ENCODE measurements around the gene MRPL33. TPM values are rescaled to one million over a fixed set of nuclear protein-coding genes. Genes with fewer than 3 reads are reported as not detected.
"Not testable (repeated sequence)": the region's sequence is repeated elsewhere in the genome, so short reads cannot be mapped to it uniquely, and the experiment has no call there.

The MRPL33 gene
- total and polyA plus RNA-seq, 2 of the 13 experiments (the other 11 are each of a cell fraction or from before 2014, with no cell fraction given): 69.7 to 218 TPM

DNA sequence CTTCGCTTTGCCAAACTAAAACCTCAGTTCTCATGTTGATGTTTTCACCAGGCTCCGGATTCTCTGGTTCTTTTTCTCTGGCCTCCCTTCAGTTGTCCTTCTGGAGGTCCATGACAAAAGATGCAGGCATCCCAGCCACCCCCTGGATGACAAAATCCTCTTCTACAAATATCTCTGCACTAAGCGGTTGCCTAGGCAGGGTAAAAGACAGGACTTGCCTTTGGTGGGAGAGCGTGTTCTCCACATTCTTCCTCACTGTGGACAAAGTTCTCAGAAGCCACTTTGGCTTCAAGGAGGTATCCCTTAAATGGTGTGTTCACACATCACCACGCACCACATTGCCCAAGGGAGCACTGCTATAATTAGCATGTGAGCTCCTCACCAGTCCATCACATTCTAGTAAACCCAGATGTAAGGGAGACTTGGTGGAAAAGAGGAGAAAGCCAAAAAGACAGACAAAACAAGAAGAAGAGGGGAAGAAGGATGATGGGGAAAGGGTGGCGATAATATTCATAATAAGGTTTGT lies 23.6 kb upstream of the MRPL33 start (continued):
- TF ChIP-seq NFATC3 (CRISPR knock-in tag; IDR thresholded peaks at IDR 0.05) (no peak), ATF7-NPFF (CRISPR knock-in tag; IDR thresholded peaks at IDR 0.05; ENCODE audit: low read depth) (no peak)
- TF ChIP-seq, protein P1, sequence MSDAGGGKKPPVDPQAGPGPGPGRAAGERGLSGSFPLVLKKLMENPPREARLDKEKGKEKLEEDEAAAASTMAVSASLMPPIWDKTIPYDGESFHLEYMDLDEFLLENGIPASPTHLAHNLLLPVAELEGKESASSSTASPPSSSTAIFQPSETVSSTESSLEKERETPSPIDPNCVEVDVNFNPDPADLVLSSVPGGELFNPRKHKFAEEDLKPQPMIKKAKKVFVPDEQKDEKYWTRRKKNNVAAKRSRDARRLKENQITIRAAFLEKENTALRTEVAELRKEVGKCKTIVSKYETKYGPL (CRISPR knock-in tag; IDR thresholded peaks at IDR 0.05): no peak

DNA sequence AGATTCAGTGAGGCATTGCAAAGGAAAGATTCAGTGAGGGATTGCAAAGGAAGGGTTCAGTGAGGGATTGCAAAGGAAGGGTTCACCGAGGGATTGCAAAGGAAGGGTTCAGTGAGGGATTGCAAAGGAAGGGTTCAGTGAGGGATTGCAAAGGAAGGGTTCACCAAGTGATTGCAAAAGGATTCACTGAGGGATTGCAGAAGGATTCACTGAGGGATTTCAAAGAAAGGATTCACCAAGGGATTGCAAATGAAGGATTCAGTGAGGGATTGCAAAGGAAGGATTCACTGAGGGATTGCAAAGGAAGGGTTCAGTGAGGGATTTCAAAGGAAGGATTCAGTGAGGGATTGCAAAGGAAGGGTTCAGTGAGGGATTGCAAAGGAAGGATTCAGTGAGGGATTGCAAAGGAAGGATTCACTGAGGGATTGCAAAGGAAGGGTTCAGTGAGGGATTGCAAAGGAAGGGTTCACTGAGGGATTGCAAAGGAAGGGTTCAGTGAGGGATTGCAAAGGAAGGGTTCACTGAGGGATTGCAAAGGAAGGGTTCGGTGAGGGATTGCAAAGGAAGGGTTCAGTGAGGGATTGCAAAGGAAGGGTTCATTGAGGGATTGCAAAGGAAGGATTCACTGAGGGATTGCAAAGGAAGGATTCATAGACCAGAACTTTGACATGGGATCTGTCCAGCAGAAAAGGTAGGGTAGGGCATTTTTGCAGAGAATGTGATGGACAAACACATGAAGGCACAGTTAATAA lies 22.5 kb upstream of the MRPL33 start:
- POLR2A ChIA-PET; H3K27ac ChIP-seq (ENCODE audit: extremely low read length, insufficient read depth, low read length); H3K27me3 ChIP-seq (ENCODE audit: control insufficient read depth in 1 of 2, insufficient read depth in 2 of 2, low read length in 2 of 2); in situ Hi-C loops (cut with HindIII; ENCODE audit: extremely low pct_ligation_motif_present, low pct_unique_long_range_greater_than_20kb); H4K20me1 ChIP-seq (ENCODE audit: insufficient read depth, low read length); H3K9ac ChIP-seq (ENCODE audit: insufficient read depth, low read depth, low read length); H3K79me2 ChIP-seq (ENCODE audit: insufficient read depth, low read length); BruUV-seq (replicated peaks); ATAC-seq; H3K4me2 ChIP-seq (ENCODE audit: low read depth, low read length); intact Hi-C loops (cut with micrococcal nuclease; ENCODE audit: unreplicated experiment); DNase-seq (ENCODE audit: low spot score); H3K36me3 ChIP-seq (replicated peaks in 1 of 2; ENCODE audit: control insufficient read depth in 1 of 2, insufficient read depth in 2 of 2, low read length in 2 of 2); H2AFZ ChIP-seq (ENCODE audit: low read length); H3K4me3 ChIP-seq (replicated peaks in 1 of 3; ENCODE audit: insufficient read depth in 1 of 3, low read depth in 2 of 3, low read length in 3 of 3); CTCF ChIA-PET (ENCODE audit: low intra/inter-chr PET ratio, low total read pairs); FAIRE-seq: not testable (repeated sequence)
- 90% methylated on average over 2 of the region's 2 CpGs for WGBS (ENCODE audit: low lambda C conversion rate)
- Histone ChIP-seq H3K9me3 (ENCODE audit: low read length) (peaks cover 14% of the 10 kb centered on the region), H3K4me1 (ENCODE audit: insufficient read depth, low read length) (peaks cover 60% of the 10 kb centered on the region)

DNA sequence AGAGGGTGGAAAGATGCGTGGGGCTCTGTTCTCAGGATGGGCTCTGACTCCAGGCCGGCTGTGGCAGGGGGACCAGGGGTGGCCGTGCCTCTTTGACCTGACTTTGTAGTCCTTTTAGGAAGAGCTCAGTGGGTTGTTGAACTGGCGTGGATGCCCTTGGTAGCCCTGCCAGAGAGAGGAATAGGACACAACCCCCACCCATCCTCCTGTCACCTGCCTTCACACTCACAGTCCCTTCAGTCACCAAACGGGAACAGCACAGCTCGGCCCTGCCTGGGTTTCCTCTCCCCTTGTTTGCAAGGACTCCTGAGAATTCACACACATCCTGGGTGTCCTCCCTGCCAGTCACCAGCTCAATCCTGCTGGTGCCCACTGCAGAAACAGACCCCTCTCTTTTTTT lies 20.1 kb upstream of the MRPL33 start:
- intact Hi-C loops (cut with micrococcal nuclease; ENCODE audit: unreplicated experiment) (loop anchor here (5.0 kb wide), 1 partner anchor 141 kb away; the partner anchor contains the start of genes BABAM2 and RBKS), in situ Hi-C loops (cut with HindIII; ENCODE audit: extremely low pct_ligation_motif_present, low pct_unique_long_range_greater_than_20kb) (loop anchor here (5.0 to 10.0 kb wide), 2 partner anchors 44 to 643 kb away; partner anchors contain the start of gene FOSL2)
- H3K4me1 ChIP-seq (ENCODE audit: insufficient read depth, low read length): peaks cover 65% of the 10 kb centered on the region
- peaks cover 3% of the 10 kb centered on the region; the same call in 1 of the 2 replicates for H4K20me1 ChIP-seq (ENCODE audit: insufficient read depth, low read length)
- no peak for DNase-seq (ENCODE audit: low spot score)
- no peak overlapping the region for H2AFZ ChIP-seq (ENCODE audit: low read length)
- ATAC-seq: no peak
- CTCF ChIA-PET (ENCODE audit: low intra/inter-chr PET ratio, low total read pairs): no interaction called here
- H3K4me3 ChIP-seq (replicated peaks in 1 of 3; ENCODE audit: insufficient read depth in 1 of 3, low read depth in 2 of 3, low read length in 3 of 3): no peak overlapping the region
- no peak for FAIRE-seq
- H3K9ac ChIP-seq (ENCODE audit: insufficient read depth, low read depth, low read length): no peak overlapping the region
- H3K4me2 ChIP-seq (ENCODE audit: low read depth, low read length): no peak overlapping the region
- BruUV-seq (replicated peaks): no TSS peak
- peaks cover 18% of the 10 kb centered on the region for H3K79me2 ChIP-seq (ENCODE audit: insufficient read depth, low read length)
- H3K27me3 ChIP-seq (ENCODE audit: control insufficient read depth in 1 of 2, insufficient read depth in 2 of 2, low read length in 2 of 2): no peaks in the 10 kb centered on the region
- POLR2A ChIA-PET: interaction anchor here (6.4 to 16.2 kb wide), 2 partner anchors 13 to 25 kb away, joined by 150 to 248 read pairs; no protein-coding TSS in a partner anchor
- no peaks in the 10 kb centered on the region; a peak in 1 of 5 replicates for H3K36me3 ChIP-seq (replicated peaks in 1 of 2; ENCODE audit: control insufficient read depth in 1 of 2, insufficient read depth in 2 of 2, low read length in 2 of 2)
- WGBS (ENCODE audit: low lambda C conversion rate): 87% methylated on average over 5 of the region's 6 CpGs
- H3K27ac ChIP-seq (ENCODE audit: extremely low read length, insufficient read depth, low read length): no peak overlapping the region
- H3K9me3 ChIP-seq (ENCODE audit: low read length): peaks cover 14% of the 10 kb centered on the region
- TF ChIP-seq, protein P2, sequence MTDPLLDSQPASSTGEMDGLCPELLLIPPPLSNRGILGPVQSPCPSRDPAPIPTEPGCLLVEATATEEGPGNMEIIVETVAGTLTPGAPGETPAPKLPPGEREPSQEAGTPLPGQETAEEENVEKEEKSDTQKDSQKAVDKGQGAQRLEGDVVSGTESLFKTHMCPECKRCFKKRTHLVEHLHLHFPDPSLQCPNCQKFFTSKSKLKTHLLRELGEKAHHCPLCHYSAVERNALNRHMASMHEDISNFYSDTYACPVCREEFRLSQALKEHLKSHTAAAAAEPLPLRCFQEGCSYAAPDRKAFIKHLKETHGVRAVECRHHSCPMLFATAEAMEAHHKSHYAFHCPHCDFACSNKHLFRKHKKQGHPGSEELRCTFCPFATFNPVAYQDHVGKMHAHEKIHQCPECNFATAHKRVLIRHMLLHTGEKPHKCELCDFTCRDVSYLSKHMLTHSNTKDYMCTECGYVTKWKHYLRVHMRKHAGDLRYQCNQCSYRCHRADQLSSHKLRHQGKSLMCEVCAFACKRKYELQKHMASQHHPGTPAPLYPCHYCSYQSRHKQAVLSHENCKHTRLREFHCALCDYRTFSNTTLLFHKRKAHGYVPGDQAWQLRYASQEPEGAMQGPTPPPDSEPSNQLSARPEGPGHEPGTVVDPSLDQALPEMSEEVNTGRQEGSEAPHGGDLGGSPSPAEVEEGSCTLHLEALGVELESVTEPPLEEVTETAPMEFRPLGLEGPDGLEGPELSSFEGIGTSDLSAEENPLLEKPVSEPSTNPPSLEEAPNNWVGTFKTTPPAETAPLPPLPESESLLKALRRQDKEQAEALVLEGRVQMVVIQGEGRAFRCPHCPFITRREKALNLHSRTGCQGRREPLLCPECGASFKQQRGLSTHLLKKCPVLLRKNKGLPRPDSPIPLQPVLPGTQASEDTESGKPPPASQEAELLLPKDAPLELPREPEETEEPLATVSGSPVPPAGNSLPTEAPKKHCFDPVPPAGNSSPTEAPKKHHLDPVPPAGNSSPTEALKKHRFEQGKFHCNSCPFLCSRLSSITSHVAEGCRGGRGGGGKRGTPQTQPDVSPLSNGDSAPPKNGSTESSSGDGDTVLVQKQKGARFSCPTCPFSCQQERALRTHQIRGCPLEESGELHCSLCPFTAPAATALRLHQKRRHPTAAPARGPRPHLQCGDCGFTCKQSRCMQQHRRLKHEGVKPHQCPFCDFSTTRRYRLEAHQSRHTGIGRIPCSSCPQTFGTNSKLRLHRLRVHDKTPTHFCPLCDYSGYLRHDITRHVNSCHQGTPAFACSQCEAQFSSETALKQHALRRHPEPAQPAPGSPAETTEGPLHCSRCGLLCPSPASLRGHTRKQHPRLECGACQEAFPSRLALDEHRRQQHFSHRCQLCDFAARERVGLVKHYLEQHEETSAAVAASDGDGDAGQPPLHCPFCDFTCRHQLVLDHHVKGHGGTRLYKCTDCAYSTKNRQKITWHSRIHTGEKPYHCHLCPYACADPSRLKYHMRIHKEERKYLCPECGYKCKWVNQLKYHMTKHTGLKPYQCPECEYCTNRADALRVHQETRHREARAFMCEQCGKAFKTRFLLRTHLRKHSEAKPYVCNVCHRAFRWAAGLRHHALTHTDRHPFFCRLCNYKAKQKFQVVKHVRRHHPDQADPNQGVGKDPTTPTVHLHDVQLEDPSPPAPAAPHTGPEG (CRISPR knock-in tag; IDR thresholded peaks at IDR 0.05): no peak
